Measurements from ENCODE around the gene AACS. TPM values are rescaled to one million over a fixed set of nuclear protein-coding genes. Genes with fewer than 3 reads are reported as not detected.

The AACS gene
- polyA plus RNA-seq, 3 donors = 4.7 to 7.9 (median 5.1) TPM

GRCh38 chr12:125132698-125133400 is 67.6 kb downstream of the AACS start:
- H3K27ac ChIP-seq (ENCODE audit: low read depth in 1 of 2, low read length in 2 of 2) = no peak overlapping the region
- no peak overlapping the region for H3K4me3 ChIP-seq (replicated peaks in 1 of 3; ENCODE audit: low read depth in 2 of 3, low read length in 3 of 3)
- WGBS (ENCODE audit: insufficient coverage) = 94% methylated on average over 15 of the region's 16 CpGs
- DNase-seq = no peak
- H3K9me3 ChIP-seq (replicated peaks in 1 of 2; ENCODE audit: control insufficient read depth in 1 of 2, insufficient read depth in 1 of 2, low read length in 2 of 2) = no peaks in the 10 kb centered on the region
- no peaks in the 10 kb centered on the region for H3K79me2 ChIP-seq (ENCODE audit: insufficient read depth, low read length)
- no peak overlapping the region for H2AFZ ChIP-seq (ENCODE audit: insufficient read depth, low read depth, low read length, poor library complexity, severe bottlenecking)
- no peak overlapping the region for H3K27ac Mint-ChIP-seq
- peaks cover 0 to 2% (median 0%) of the 10 kb centered on the region in 7 donors for H3K9me3 Mint-ChIP-seq
- no peak overlapping the region for H3K4me2 ChIP-seq (replicated peaks; ENCODE audit: extremely low read depth, low read length, poor library complexity, severe bottlenecking)
- H3K27me3 ChIP-seq (ENCODE audit: control insufficient read depth in 2 of 2, insufficient read depth in 2 of 2, low read length in 2 of 2) = no peaks in the 10 kb centered on the region
- no peaks in the 10 kb centered on the region for H3K4me1 ChIP-seq (ENCODE audit: control insufficient read depth in 1 of 2, insufficient read depth in 2 of 2, low read length in 2 of 2)
- TF ChIP-seq CTCF (IDR thresholded peaks at IDR 0.05) = no peak
- intact Hi-C loops (cut with micrococcal nuclease) = no loop called here
- H3K36me3 Mint-ChIP-seq = peaks cover 14 to 34% of the 10 kb centered on the region in 2 donors
- H3K9ac ChIP-seq (ENCODE audit: insufficient read depth, low read length, poor library complexity, severe bottlenecking) = no peak overlapping the region
- H3K36me3 ChIP-seq (replicated peaks in 1 of 2; ENCODE audit: control insufficient read depth in 1 of 2, insufficient read depth in 2 of 2, low read length in 2 of 2) = no peaks in the 10 kb centered on the region
- H3K27me3 Mint-ChIP-seq (ENCODE audit: low read depth in 3 of 3) = peaks cover 0 to 7% (median 2%) of the 10 kb centered on the region in 3 donors
- H4K20me1 ChIP-seq (ENCODE audit: insufficient read depth, low read length) = no peaks in the 10 kb centered on the region
- H3K4me1 Mint-ChIP-seq = no peaks in the 10 kb centered on the region
- H3K4me3 Mint-ChIP-seq = no peak overlapping the region

- intact Hi-C loops (cut with micrococcal nuclease) = no loop called here
- H3K27ac Mint-ChIP-seq = no peak overlapping the region
- no peak for DNase-seq
- H3K27me3 ChIP-seq (ENCODE audit: control insufficient read depth in 2 of 2, insufficient read depth in 2 of 2, low read length in 2 of 2) = no peaks in the 10 kb centered on the region
- WGBS (ENCODE audit: insufficient coverage) = 96% methylated on average over 12 of the region's 12 CpGs
- H4K20me1 ChIP-seq (ENCODE audit: insufficient read depth, low read length) = no peaks in the 10 kb centered on the region
- H3K9ac ChIP-seq (ENCODE audit: insufficient read depth, low read length, poor library complexity, severe bottlenecking) = no peak overlapping the region
- no peak overlapping the region for H3K4me2 ChIP-seq (replicated peaks; ENCODE audit: extremely low read depth, low read length, poor library complexity, severe bottlenecking)
- H3K4me3 ChIP-seq (replicated peaks in 1 of 3; ENCODE audit: low read depth in 2 of 3, low read length in 3 of 3) = no peak overlapping the region
- H3K9me3 ChIP-seq (replicated peaks in 1 of 2; ENCODE audit: control insufficient read depth in 1 of 2, insufficient read depth in 1 of 2, low read length in 2 of 2) = no peaks in the 10 kb centered on the region
- H3K4me1 Mint-ChIP-seq = no peaks in the 10 kb centered on the region
- TF ChIP-seq CTCF (IDR thresholded peaks at IDR 0.05) = no peak
- peaks cover 0 to 7% (median 2%) of the 10 kb centered on the region in 3 donors for H3K27me3 Mint-ChIP-seq (ENCODE audit: low read depth in 3 of 3)
- H3K36me3 Mint-ChIP-seq = peaks cover 8 to 30% of the 10 kb centered on the region in 2 donors
- H3K27ac ChIP-seq (ENCODE audit: low read depth in 1 of 2, low read length in 2 of 2) = no peak overlapping the region
- H3K9me3 Mint-ChIP-seq = peaks cover 0 to 2% (median 0%) of the 10 kb centered on the region in 7 donors
- no peaks in the 10 kb centered on the region for H3K79me2 ChIP-seq (ENCODE audit: insufficient read depth, low read length)
- no peaks in the 10 kb centered on the region for H3K36me3 ChIP-seq (replicated peaks in 1 of 2; ENCODE audit: control insufficient read depth in 1 of 2, insufficient read depth in 2 of 2, low read length in 2 of 2)
- no peak overlapping the region for H3K4me3 Mint-ChIP-seq
- no peak overlapping the region for H2AFZ ChIP-seq (ENCODE audit: insufficient read depth, low read depth, low read length, poor library complexity, severe bottlenecking)
- no peaks in the 10 kb centered on the region for H3K4me1 ChIP-seq (ENCODE audit: control insufficient read depth in 1 of 2, insufficient read depth in 2 of 2, low read length in 2 of 2)
These were observed 68.4 kb downstream of the AACS start for GRCh38 chr12:125133616-125134015.
